HG03108 (cell line): Measurements from ENCODE around the gene IFITM10.

Experiments used
- ATAC-seq: cut with Tn5 transposase; IDR thresholded peaks from one replicate; pipeline ENCODE4 v1.9.1; 2021; ENCODE audit warnings: moderate library complexity; ENCODE audit not compliant: unreplicated experiment

The IFITM10 gene

DNA sequence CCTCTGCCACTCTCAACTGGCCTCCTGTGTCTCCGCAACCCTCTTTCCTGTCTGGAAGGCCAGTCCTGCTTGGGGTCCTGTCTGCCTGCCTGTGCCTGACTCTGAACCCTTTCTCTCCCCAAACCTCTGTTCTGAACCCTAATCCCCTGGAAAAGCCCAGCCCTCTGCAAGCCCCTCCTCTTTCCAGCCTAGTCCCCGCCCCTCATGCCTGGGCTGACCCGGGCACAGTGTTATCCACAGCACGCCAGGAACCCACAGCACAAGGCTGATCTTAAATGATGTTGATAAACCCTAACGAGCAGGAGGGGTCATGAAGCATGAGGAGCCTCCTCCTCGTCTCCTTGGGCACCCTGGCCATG, at the start of gene IFITM10:
Gene IFITM10, minus strand, starts transcription at position 115 of the 359 bp plus-strand sequence. CDS start 153 bp downstream, outside the sequence.
- ATAC-seq: no peak

DNA sequence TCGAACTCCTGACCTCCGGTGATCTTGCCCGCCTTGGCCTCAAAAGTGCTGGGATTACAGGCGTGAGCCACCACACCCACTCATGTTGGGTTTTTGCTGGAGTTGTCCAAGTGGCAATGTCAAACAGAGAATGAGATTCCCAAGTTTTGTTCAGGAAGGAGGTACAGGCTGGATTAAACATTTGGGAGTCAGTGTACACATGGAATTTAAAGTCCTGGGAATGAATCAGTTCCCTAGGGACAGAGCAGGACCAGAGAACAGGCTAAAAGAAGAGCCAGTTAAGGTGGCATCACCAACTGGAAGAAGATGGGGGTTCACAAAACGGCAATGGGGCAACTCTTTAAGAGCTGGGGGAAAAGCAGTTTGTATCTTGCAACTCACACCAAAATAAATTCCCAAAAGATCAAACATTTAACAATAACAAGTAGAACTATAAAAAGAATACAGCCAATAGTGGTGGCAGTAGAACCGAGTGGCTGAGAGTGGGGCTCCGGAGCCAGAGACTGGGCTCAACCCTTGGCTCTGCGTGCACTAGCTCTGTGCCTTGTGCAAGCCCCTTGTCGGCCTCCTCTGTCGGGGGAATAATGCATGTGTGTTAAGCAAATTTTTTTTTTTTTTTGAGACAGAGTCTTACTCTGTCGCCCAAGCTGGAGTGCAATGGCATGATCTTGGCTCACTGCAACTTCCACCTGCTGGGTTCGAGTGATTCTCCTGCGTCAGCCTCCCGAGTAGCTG, 47.2 kb upstream of the IFITM10 start:
- ATAC-seq: no peak

DNA sequence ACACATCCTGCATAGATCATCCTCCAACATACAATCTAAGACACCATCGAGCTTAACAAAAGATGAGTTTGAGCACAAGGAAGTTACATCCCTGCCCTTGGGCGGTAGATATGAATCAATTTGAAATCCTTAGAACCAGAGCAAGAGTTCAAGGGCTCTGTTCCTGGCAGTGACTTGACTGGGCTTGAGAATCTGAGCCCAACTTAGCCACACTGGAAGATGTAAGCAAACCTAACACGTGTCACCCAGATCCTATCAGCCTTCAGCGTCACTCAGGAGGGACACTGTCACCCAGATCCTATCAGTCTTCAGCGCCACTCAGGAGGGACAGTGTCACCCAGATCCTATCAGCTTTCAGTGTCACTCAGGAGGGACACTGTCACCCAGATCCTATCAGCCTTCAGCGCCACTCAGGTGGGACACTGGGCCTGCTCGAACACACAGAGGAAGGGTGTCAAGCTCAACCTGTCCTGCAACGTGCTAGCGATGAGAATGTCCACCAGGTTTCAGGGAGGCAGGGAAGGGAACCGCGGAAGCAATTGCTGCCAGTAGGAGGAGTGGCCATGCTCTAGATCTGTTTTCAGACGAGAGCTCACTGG, 46.1 kb upstream of the IFITM10 start:
- ATAC-seq: no peak

DNA sequence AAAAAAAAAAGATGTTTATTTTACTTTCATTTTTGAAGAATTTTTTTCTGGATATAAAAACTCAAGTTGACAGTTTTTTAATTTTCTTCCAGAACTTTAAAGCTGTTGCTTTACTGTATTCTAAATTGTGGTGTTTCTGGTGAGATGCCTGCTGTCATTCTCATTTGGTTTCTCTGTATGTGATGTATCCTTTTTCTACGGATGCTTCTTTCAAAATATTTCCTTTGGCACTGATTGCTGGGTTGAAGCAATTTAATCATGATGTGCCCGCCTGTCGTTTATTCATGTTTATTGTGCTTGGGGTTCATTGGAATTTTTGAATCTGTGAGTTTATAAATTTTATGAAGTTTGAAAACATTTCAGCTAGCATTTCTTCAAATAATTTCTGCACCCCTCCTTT, 42.7 kb upstream of the IFITM10 start:
- no peak for ATAC-seq

DNA sequence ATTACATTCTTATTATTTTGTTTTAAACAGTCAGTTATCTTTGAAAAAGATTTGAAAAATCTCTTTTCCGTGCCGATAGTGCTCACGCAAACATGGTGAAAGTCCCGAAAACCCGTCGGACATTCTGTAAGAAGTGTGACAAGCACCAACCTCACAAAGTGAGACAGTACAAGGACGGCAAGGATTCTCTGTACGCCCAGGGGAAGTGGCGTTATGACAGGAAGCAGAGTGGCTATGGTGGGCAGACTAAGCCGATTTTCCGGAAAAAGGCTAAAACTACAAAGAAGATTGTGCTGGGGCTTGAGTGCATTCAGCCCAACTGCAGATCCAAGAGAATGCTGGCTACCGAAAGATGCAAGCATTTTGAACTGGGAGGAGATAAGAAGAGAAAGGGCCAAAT, 42.1 kb upstream of the IFITM10 start:
- ATAC-seq: no peak

DNA sequence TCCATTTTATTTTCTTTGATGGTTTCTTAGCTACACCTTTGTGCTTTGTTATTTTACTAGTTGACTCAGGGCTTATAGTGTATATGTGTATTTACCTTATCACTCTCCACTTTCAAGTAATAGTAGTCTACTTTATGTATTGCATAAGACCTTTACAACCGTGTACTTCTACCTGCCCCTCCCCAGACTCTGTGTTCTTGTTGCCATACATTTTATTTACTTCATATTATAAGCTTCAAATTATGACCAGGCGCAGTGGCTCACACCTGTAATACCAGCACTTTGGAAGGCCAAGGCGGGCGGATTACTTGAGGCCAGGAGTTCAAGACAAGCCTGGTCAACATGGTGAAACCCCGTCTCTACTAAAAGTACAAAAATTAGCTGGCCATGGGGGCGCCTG, 41.5 kb upstream of the IFITM10 start:
- no peak for ATAC-seq

DNA sequence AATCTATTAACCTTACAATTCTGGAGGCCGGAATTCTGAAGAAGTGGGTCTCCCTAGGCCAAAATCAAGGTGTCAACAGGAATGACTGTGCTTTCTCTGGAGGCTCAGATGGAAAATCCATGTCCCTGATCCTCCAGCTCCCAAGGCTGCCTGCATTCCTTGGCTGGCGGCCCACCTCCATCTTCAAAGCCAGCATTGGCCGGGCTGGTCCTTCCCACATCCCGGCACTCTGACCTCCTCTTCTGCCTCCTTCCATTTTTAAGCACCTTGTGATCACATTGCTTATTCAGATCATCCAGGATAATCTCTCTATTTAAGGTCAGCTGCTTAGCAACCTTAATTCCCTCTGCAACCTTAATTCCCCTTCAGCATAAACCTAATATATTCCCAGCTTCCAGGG, 36.1 kb upstream of the IFITM10 start:
- ATAC-seq: no peak

DNA sequence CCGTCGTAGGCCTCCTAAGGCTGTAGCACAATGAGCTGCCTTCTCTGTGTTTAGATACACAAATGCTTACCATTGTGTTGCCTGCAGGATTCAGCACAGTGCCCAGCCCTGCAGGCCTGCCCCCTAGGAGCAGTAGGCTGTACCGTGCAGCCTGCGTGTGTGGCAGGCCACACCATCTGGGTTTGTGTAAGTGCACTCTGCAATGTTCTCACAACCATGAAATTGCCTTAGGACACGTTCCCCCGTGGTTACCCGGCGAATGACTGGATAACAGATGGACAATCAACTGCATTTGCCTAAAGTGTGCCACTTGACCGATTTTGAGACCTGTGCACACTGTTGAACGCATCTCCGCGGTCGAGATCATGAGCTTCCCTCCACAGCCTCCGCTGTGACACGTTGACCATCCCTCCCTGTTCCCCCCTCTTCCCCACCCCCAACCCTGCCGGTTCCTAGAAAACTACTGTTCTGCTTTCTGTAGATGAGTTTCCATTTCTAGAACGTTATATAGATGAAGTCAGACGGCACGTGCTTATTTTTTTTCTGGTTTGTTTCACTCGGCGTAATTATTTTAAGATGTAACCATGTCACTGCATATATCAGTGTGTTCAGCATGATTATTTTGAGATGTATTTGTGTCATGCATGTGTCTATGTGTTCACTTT, 35.5 kb upstream of the IFITM10 start:
- no peak for ATAC-seq

DNA sequence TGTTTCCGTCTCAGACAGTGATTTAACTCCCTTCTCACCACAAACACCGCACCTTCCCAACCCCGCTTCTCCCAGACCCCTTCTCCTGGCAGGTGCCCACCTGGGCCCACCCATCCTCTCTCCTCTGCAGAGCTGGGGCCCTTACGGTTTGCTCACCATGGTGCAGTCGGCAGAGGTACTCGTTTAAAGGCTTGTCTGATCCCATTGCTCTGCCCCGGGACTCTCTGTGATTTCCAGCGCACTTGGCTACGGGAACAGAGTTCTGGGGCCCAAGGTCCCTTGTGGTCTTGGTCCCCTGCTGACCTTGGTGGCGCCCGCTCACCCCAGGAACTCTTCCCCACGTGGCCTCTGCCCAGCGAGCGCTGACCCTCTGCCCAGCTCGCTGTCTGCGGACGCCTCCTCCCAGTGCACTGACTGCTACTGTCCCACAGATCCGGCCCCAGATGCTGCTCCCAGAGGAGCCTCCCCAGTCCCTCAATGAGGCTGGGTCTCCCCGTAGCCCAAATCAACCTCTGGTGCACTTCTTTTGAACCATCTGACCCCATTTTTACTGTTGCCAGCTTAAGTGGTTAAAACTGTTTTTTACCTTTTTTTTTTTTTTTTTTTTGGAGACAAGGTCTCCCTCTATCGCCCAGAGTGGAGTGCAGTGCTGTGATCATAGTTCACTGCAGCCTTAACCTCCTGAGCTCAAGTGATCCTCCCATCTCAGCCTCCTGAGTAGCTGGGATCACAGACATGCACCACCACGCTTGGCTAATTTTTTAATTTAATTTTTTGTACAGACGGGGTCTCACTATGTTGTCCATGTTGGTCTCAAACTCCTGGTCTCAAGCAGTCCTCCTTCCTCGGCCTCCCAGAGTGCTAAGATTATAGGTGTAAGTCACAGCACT, 34.6 kb upstream of the IFITM10 start:
- ATAC-seq: no peak

DNA sequence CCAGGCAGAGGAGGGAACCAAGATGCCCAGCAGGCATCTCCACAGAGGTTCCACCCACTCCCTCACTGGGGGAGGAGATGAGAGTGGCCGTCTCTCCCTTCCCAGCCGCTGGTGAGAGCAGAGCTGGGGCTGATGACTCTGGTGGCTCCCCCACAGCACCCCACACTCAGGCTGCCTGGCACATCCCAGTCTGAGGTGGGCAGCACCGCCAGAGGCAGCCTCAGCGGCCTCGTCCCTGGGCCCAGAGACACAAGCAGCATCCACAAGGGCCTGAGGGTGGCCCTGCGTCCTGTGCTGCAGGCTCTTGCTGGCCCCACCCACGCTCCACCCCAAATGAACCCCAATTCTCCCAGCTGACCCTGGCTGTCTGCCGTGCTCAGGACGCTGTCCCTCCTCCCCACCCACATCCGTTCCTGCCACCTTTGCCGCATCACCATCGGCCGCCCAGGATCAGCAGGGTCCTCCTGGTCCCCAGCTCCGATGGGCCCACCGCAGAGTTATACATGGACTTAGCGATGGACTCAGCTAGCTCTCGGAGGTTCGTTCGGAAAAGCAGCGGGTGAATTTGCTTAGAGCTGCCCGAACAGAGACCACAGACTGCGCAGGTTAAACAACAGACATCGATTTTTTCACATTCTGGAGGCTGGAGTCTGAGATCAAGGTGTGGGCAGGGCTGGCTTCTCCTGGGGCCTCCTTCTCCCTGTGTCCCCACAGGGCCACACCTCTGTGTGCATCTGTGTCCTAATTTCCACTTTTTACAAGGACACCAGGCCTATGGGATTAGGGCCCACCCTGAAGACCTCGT, 33.5 kb upstream of the IFITM10 start:
- ATAC-seq: no peak

DNA sequence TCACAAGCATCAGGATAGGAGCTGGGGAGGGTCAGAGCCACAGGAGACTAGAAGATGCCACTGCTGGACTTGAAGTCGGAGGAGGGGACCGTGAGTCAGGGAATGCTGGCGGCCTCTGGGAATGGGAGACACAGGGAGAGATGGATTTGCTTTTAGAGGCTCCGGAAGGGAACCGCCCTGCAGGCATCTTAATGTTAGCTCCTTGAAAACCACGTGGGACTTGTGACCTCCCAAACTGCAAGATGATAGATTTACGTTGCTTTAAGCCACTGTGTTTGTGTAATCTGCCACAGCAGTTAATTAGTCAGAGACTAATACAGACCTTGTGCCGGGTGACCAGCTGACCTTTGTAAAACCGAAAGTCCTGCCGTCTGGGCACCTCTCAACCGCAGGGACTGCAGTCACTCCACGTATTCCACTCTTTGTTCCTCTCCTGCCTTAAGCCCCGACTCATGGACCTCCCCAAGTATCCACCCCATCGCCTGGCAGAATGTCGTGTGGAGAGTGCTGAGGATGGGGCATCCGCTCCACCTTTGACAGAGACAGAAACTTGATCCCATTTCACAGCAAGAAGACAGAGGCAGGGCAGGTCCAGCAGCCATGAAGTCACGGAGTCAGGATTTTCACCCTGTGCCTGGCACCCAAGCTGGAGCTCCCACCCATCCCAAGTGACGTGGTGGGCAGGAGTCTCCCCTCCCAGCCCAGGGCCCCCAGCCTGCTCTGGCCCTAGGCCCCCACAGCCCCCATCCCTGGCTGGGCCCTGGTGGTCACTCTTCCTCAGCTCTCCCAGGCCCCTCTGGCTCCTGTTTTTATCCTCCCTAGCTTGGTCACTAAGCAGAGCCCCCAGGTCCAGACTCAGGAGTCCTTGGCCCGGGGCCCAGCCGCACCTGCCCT, 32.7 kb upstream of the IFITM10 start:
- ATAC-seq: no peak

DNA sequence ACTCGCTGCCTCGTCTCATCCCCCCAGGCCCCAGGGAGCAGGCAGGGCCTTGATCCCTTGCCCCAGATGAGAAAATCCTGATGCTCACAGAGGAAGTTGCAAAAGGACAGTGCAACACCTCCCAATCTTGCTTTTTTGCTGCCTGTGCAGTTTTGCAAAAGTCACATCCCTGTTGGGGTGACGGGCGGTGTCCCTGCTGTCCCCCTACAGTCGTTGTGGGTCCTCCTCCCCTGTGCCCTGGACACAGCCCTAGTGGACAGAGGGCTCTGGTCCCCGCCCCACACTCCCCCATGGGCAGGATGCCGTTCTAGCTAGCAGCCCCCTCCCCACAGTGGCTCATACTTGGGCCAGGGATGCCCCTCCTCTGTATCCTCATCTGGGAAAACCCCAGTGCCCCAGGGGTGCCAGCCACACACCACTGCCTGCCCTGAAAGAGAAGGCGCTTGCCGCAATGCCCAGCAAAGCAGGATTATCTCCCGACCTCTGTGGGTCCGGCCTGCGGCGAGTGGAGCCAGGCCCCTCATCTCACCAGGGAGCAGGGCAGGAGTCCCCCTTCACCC, 31.7 kb upstream of the IFITM10 start:
- no peak for ATAC-seq

DNA sequence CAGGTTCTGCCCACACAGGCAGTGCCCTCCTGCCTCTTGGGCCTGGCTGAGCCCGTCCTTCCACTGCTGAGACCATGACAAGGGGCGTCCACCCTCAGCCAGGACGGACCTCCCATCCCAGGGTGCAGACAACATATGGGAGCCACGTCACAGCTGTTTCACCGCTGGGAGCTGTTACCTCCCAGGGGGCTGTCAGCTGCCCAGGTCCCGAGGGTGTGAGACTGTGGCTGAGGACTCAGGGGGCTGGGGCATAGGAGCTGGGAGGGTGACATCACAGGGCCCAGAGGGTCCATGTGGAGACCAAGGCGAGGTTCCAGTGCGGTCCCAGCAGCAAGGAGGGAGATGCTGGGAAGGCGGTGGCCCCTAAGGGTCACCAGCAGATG, 31.2 kb upstream of the IFITM10 start:
- no peak for ATAC-seq

DNA sequence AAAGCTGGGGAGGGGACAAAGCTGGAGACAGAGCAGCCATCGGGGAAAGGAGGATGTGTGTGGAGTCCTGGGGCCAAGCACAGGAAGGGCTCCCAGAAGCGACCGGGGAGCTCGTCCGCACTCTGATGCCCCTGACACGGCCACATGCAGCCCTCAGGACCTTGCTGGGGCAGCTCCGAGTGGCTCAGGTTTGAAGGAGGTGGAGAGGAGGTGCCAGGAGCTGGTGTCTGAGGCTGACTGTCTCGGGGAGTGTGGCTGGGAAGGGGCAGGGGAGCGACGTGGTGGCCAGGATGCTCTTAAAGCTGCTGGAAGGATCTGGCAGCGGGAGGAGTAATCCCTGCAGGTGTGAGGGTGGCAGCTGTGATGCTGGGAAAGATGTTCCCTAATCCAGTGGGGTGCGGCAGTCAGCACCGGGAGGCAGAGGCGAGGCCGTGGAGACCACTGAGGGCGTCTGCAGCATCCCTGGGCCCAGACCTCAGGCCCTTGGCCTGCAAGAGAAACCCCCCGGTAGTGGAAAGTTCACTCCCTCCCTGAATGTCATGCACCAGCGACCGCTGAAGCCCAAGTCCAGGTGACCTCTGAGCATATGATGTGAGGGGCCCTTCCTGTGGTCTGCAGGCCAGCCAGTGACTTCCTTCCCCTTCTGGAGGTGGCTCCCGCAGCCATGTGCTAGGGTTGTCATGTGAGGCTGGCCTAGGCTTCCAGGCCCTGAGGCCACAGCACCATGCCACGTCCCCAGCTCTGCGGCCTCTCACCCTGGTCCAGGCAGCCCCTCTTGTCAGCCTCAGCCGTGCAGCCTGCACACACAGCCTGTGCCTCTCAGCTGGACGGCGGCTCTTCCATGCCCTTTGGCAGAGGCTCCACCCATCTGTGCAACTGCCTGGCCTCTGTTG, 30.6 kb upstream of the IFITM10 start:
- no peak for ATAC-seq

DNA sequence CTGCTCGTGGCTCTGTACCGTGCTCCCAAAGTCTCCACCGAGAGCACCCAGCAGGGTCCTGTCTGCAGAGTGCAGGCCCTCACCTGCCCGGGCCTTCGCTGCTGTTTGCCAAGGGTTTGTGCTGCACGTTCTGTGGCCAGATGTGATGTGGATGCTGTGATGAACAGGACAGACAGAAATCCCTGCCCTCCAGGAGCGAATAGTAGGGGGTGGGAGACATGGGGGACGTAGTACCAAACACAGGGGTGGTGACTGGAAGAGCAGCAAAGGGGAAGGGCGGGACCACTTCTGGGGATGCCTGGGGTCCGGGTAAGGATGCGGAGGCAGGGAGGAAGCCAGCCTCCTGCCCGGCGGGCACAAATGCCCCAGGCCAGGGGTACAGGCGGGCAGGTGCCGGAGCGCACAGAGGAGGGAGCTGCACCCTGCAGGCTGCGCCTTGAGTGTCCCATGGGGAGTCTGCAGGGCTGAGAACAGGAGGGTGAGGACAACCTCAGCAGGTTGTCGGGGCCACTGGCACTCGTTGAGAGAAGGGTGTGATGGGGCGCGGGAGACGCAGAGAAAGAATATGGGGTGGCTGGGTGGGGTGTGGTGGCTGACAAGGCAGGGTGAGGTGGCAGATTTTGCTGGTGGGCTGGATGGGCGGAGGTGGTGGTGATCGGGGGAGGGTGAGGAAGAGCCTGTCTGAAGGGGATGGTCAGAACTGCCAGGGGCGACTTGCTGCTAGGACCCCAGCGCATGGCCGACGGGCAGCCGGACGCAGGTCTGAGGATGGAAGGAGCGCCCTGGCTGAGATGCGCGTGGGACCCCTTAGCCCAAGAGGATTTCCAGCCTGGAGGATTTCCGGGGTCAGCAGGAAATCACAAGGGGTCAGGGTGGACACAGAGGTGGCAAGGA, 29.7 kb upstream of the IFITM10 start:
- ATAC-seq: no peak

DNA sequence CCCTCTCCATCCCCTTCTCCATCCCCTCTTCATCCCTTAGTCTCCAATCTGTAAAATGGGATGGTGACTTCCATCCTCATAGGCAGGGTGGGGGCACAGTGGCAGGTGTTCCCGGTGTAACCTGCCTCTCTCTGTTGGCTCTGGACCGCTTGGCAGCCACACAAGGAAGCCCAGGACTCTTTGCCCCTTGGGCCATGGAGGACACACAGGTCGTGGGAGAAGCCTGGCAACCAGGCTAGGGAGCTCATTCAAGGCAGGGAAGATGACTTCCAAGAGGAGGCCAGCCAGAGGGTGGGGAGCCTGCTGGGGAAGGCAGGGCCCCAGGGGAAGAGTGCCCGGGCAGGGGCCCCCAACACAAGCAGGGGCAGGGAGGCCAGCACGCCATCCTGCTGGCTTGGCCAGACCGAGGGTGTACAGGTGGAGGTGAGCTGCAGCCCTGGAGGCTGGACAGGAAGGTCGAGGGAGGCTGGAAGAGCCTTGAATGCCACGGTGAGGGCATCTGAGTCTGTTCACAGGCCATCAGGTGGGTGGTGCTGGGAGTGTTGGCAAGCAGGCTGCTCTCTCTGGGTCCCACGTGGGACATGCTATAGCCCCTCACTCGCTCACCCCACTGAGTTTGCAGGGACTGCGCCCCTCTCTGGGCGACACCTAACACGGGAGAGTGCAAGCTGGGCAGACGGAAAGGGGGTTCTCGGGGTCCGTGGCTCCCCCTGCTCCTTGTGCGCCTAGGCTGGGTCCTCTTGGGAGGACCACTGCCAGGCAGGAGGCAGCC, 28.8 kb upstream of the IFITM10 start:
- ATAC-seq: no peak
